ENCODE measurements around the gene ASCC3.
"Not testable (repeated sequence)": the region's sequence is repeated elsewhere in the genome, so short reads cannot be mapped to it uniquely, and the experiment has no call there.

Gene ASCC3

GRCh38 chr6:100803264-100804045 is 77.7 kb downstream of the ASCC3 start:
- no peak for DNase-seq

GRCh38 chr6:100801036-100801435 is 80.1 kb downstream of the ASCC3 start:
- DNase-seq, result no peak

- DNase-seq, result no peak
These were observed 84.9 kb downstream of the ASCC3 start for GRCh38 chr6:100796049-100796823.

GRCh38 chr6:100790084-100790483 is 91.0 kb downstream of the ASCC3 start:
- no peak for DNase-seq

- no peak for DNase-seq
These were observed 95.1 kb downstream of the ASCC3 start for GRCh38 chr6:100785982-100786381.

GRCh38 chr6:100780648-100781047 is 100.5 kb downstream of the ASCC3 start:
- DNase-seq, result no peak

GRCh38 chr6:100775667-100776066 is 105.5 kb downstream of the ASCC3 start:
- no peak for DNase-seq

GRCh38 chr6:100774681-100775080 is 106.4 kb downstream of the ASCC3 start:
- no peak for DNase-seq

GRCh38 chr6:100768816-100769351 is 112.2 kb downstream of the ASCC3 start:
- DNase-seq, result no peak

- no peak for DNase-seq
These were observed 117.4 kb downstream of the ASCC3 start for GRCh38 chr6:100763617-100764241.

- DNase-seq, result no peak
These were observed 119.3 kb downstream of the ASCC3 start for GRCh38 chr6:100761841-100762240.

GRCh38 chr6:100758386-100758785 is 122.7 kb downstream of the ASCC3 start:
- not testable (repeated sequence) for DNase-seq

GRCh38 chr6:100753421-100753820 is 127.7 kb downstream of the ASCC3 start:
- DNase-seq, result no peak

GRCh38 chr6:100751590-100751989 is 129.5 kb downstream of the ASCC3 start:
- DNase-seq, result no peak

- DNase-seq, result no peak
These were observed 135.6 kb downstream of the ASCC3 start for GRCh38 chr6:100745419-100746041.

- no peak for DNase-seq
These were observed 140.7 kb downstream of the ASCC3 start for GRCh38 chr6:100740439-100740838.

- not testable (repeated sequence) for DNase-seq
These were observed 143.4 kb downstream of the ASCC3 start for GRCh38 chr6:100737720-100738119.

GRCh38 chr6:100731411-100731810 is 149.7 kb downstream of the ASCC3 start:
- DNase-seq, result no peak

GRCh38 chr6:100730001-100730980 is 150.8 kb downstream of the ASCC3 start:
- no peak for DNase-seq

GRCh38 chr6:100726666-100727065 is 154.5 kb downstream of the ASCC3 start:
- DNase-seq, result no peak

GRCh38 chr6:100724696-100725095 is 156.4 kb downstream of the ASCC3 start:
- no peak for DNase-seq

- no peak for DNase-seq
These were observed 156.9 kb downstream of the ASCC3 start for GRCh38 chr6:100724222-100724621.
